ENCODE data around the gene EPB41L5. TPM values are rescaled to one million over a fixed set of nuclear protein-coding genes. Genes with fewer than 3 reads are reported as not detected.

Gene EPB41L5
- total and polyA plus RNA-seq, 12 donors: 2.6 to 25.8 (median 13.9) TPM

GRCh38 chr2:120148229-120148628 lies 135.4 kb downstream of the EPB41L5 start:
- Histone ChIP-seq H3K4me3 (no peak overlapping the region), H3K9me3 (replicated peaks in 1 of 3) (no peaks in the 10 kb centered on the region), H3K4me1 (replicated peaks in 1 of 2) (no peaks in the 10 kb centered on the region), H3K27ac (no peak overlapping the region), H3K36me3 (replicated peaks in 1 of 2) (no peaks in the 10 kb centered on the region), H3K27me3 (no peaks in the 10 kb centered on the region)
- no peak for TF ChIP-seq CTCF (IDR thresholded peaks at IDR 0.05)
- no peak for TF ChIP-seq POLR2A (IDR thresholded peaks at IDR 0.05)
- 92 to 100% (median 96%) methylated on average over 1 of the region's 1 CpG for WGBS, 4 donors
- intact Hi-C loops (cut with DNase I): no loop called here
- DNase-seq: no peak

GRCh38 chr2:120148669-120149068 lies 135.8 kb downstream of the EPB41L5 start:
- TF ChIP-seq POLR2A (IDR thresholded peaks at IDR 0.05) (no peak), CTCF (IDR thresholded peaks at IDR 0.05) (no peak)
- intact Hi-C loops (cut with DNase I): no loop called here
- no peak overlapping the region for H3K27ac ChIP-seq
- H3K36me3 ChIP-seq (replicated peaks in 1 of 2): no peaks in the 10 kb centered on the region
- H3K9me3 ChIP-seq (replicated peaks in 1 of 3): no peaks in the 10 kb centered on the region
- WGBS, 4 donors: 95 to 99% (median 96%) methylated on average over 3 of the region's 3 CpGs
- H3K4me3 ChIP-seq: no peak overlapping the region
- no peak for DNase-seq
- no peaks in the 10 kb centered on the region for H3K27me3 ChIP-seq
- H3K4me1 ChIP-seq (replicated peaks in 1 of 2): no peaks in the 10 kb centered on the region

- no peaks in the 10 kb centered on the region for H3K4me1 ChIP-seq (replicated peaks in 1 of 2)
- no peak for DNase-seq
- no peak overlapping the region for H3K4me3 ChIP-seq
- H3K27ac ChIP-seq: no peak overlapping the region
- 95 to 100% (median 98%) methylated on average over 2 of the region's 2 CpGs for WGBS, 4 donors
- H3K36me3 ChIP-seq (replicated peaks in 1 of 2): no peaks in the 10 kb centered on the region
- H3K9me3 ChIP-seq (replicated peaks in 1 of 3): no peaks in the 10 kb centered on the region
- intact Hi-C loops (cut with DNase I): no loop called here
- no peaks in the 10 kb centered on the region for H3K27me3 ChIP-seq
- no peak for TF ChIP-seq CTCF (IDR thresholded peaks at IDR 0.05)
- TF ChIP-seq POLR2A (IDR thresholded peaks at IDR 0.05): no peak
These were observed 136.5 kb downstream of the EPB41L5 start for GRCh38 chr2:120149406-120149805.

- Histone ChIP-seq H3K27ac (no peak overlapping the region), H3K4me1 (replicated peaks in 1 of 2) (no peaks in the 10 kb centered on the region), H3K4me3 (no peak overlapping the region), H3K27me3 (no peaks in the 10 kb centered on the region), H3K9me3 (replicated peaks in 1 of 3) (peaks cover 0 to 2% (median 0%) of the 10 kb centered on the region in 3 donors), H3K36me3 (replicated peaks in 1 of 2) (no peaks in the 10 kb centered on the region)
- intact Hi-C loops (cut with DNase I): no loop called here
- DNase-seq: no peak
- no peak for TF ChIP-seq POLR2A (IDR thresholded peaks at IDR 0.05)
- TF ChIP-seq CTCF (IDR thresholded peaks at IDR 0.05): no peak
- WGBS, 4 donors: 88 to 100% (median 96%) methylated on average over 4 of the region's 4 CpGs
These were observed 137.2 kb downstream of the EPB41L5 start for GRCh38 chr2:120150040-120150482.

Measured in adrenal gland (tissue), 12 donors.